HL-60 (cell line): ENCODE results near the gene STK25.

Source experiments
- SPI1 ChIP-seq: IDR thresholded peaks from 2 replicates; pipeline ENCODE4 v1.6.1; 2012; ENCODE audit warnings: low read depth, mild to moderate bottlenecking, borderline replicate concordance
- TF ChIP-seq, protein P1 (sequence below): IDR thresholded peaks from 2 replicates; pipeline ENCODE4 v1.6.1; 2012; ENCODE audit warnings: low read depth; ENCODE audit not compliant: insufficient replicate concordance
- TF ChIP-seq, protein P2 (sequence below): IDR thresholded peaks from one replicate; pipeline ENCODE4 v1.5.1; 2011; ENCODE audit warnings: low read length, control low read depth, inconsistent platforms; ENCODE audit not compliant: insufficient read depth

DNA sequence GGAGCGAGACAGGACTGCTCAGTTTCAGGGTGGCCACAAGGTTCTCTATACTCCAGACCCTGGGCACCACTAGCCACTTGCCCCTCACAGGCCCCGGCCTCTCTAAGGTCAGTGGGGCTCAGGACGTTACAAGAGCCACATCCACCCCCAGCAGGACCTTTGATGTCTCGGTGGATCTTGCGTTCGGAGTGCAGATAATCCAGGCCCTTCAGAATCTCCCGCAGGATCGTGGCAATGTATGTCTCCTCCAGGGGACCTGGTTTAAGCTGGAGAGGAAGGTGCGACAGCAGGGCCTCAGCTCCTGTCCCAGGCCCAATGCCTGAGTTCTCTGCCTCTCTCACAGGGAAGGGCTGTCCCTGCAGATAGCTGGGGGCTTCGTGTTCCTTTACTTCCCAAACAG is 8.4 kb downstream of the STK25 start:
- TF ChIP-seq, protein P1, sequence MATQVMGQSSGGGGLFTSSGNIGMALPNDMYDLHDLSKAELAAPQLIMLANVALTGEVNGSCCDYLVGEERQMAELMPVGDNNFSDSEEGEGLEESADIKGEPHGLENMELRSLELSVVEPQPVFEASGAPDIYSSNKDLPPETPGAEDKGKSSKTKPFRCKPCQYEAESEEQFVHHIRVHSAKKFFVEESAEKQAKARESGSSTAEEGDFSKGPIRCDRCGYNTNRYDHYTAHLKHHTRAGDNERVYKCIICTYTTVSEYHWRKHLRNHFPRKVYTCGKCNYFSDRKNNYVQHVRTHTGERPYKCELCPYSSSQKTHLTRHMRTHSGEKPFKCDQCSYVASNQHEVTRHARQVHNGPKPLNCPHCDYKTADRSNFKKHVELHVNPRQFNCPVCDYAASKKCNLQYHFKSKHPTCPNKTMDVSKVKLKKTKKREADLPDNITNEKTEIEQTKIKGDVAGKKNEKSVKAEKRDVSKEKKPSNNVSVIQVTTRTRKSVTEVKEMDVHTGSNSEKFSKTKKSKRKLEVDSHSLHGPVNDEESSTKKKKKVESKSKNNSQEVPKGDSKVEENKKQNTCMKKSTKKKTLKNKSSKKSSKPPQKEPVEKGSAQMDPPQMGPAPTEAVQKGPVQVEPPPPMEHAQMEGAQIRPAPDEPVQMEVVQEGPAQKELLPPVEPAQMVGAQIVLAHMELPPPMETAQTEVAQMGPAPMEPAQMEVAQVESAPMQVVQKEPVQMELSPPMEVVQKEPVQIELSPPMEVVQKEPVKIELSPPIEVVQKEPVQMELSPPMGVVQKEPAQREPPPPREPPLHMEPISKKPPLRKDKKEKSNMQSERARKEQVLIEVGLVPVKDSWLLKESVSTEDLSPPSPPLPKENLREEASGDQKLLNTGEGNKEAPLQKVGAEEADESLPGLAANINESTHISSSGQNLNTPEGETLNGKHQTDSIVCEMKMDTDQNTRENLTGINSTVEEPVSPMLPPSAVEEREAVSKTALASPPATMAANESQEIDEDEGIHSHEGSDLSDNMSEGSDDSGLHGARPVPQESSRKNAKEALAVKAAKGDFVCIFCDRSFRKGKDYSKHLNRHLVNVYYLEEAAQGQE: no peak
- TF ChIP-seq, protein P2, sequence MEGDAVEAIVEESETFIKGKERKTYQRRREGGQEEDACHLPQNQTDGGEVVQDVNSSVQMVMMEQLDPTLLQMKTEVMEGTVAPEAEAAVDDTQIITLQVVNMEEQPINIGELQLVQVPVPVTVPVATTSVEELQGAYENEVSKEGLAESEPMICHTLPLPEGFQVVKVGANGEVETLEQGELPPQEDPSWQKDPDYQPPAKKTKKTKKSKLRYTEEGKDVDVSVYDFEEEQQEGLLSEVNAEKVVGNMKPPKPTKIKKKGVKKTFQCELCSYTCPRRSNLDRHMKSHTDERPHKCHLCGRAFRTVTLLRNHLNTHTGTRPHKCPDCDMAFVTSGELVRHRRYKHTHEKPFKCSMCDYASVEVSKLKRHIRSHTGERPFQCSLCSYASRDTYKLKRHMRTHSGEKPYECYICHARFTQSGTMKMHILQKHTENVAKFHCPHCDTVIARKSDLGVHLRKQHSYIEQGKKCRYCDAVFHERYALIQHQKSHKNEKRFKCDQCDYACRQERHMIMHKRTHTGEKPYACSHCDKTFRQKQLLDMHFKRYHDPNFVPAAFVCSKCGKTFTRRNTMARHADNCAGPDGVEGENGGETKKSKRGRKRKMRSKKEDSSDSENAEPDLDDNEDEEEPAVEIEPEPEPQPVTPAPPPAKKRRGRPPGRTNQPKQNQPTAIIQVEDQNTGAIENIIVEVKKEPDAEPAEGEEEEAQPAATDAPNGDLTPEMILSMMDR: no peak
- TF ChIP-seq SPI1: no peak
